HepG2 (cell line): Measurements from ENCODE around the gene ANG. TPM values are rescaled to one million over a fixed set of nuclear protein-coding genes. Genes with fewer than 3 reads are reported as not detected.
A peak's percentile ranks its signal among the peaks of the same experiment; 100 is the strongest.

Source experiments
- ATF7 ChIP-seq, 2 experiments: fragments of 450-650 bp in 1 of 2; sonication (generic) in 1 of 2; formaldehyde crosslinking in 1 of 2; IDR thresholded peaks; 2 replicates each; pipeline versions ENCODE4 v1.4.0 to v1.6.1; 2016 to 2020; ENCODE audit warnings: antibody characterized with exemption in 1 of 2, mild to moderate bottlenecking in 1 of 2, missing genetic modification reagents in 1 of 2
- ATF7-NPFF ChIP-seq: sonication (generic); formaldehyde crosslinking; IDR thresholded peaks from 2 replicates; pipeline ENCODE4 v1.8.1; 2023; ENCODE audit warnings: mild to moderate bottlenecking, low read depth, missing genetic modification reagents, moderate library complexity
- BCL6 ChIP-seq: IDR thresholded peaks from 2 replicates; pipeline ENCODE4 v1.6.1; 2016; ENCODE audit warnings: missing genetic modification reagents, missing compliant biosample characterization
- DRAP1 ChIP-seq: IDR thresholded peaks from 2 replicates; pipeline ENCODE4 v1.6.1; 2016; ENCODE audit warnings: missing genetic modification reagents, missing compliant biosample characterization
- ELF3 ChIP-seq: IDR thresholded peaks from 2 replicates; pipeline ENCODE4 v1.6.1; 2016; ENCODE audit warnings: missing genetic modification reagents, missing compliant biosample characterization
- FOXC1 ChIP-seq: sonication (generic); formaldehyde crosslinking; IDR thresholded peaks from 2 replicates; pipeline ENCODE4 v1.8.0; 2022; ENCODE audit warnings: mild to moderate bottlenecking, missing genetic modification reagents, borderline replicate concordance
- HMGXB4 ChIP-seq, 2 experiments: sonication (generic) in 1 of 2; formaldehyde crosslinking in 1 of 2; IDR thresholded peaks; 2 replicates each; pipeline versions ENCODE4 v1.4.0 to v1.6.1; 2018 to 2020; ENCODE audit warnings: missing genetic modification reagents in 2 of 2, borderline replicate concordance in 1 of 2, low read depth in 1 of 2, mild to moderate bottlenecking in 1 of 2, missing biosample characterization in 1 of 2
- MAFG ChIP-seq: sonication (generic); formaldehyde crosslinking; IDR thresholded peaks from 2 replicates; pipeline ENCODE4 v1.5.1; 2020; ENCODE audit warnings: mild to moderate bottlenecking, missing genetic modification reagents
- MIER2 ChIP-seq: IDR thresholded peaks from 2 replicates; pipeline ENCODE4 v1.6.1; 2016; ENCODE audit warnings: missing biosample characterization, missing genetic modification reagents
- MYNN ChIP-seq: sonication (generic); formaldehyde crosslinking; IDR thresholded peaks from 2 replicates; pipeline ENCODE4 v1.4.0; 2020; ENCODE audit warnings: mild to moderate bottlenecking, low read depth, missing genetic modification reagents
- NR2F6 ChIP-seq, 2 experiments: IDR thresholded peaks; 2 replicates each; pipeline ENCODE4 v1.6.1; 2016; ENCODE audit warnings: antibody characterized with exemption in 1 of 2, mild to moderate bottlenecking in 1 of 2
- PITX1 ChIP-seq: sonication (generic); formaldehyde crosslinking; IDR thresholded peaks from 2 replicates; pipeline ENCODE4 v1.5.1; 2020; ENCODE audit warnings: mild to moderate bottlenecking, missing genetic modification reagents
- RARG ChIP-seq: sonication (generic); formaldehyde crosslinking; IDR thresholded peaks from 2 replicates; pipeline ENCODE4 v1.4.0; 2020; ENCODE audit warnings: low read depth, mild to moderate bottlenecking, missing genetic modification reagents
- RELA ChIP-seq: sonication (generic); formaldehyde crosslinking; IDR thresholded peaks from 2 replicates; pipeline ENCODE4 v1.4.0; 2020; ENCODE audit warnings: missing genetic modification reagents
- RFXANK ChIP-seq: IDR thresholded peaks from 2 replicates; pipeline ENCODE4 v1.6.1; 2016
- SAFB2 ChIP-seq: sonication (generic); formaldehyde crosslinking; IDR thresholded peaks from 2 replicates; pipeline ENCODE4 v1.5.1; 2020; ENCODE audit warnings: missing genetic modification reagents, low read depth, mild to moderate bottlenecking, borderline replicate concordance
- TEAD3 ChIP-seq: optimal IDR thresholded peaks from 2 replicates; pipeline ENCODE3; 2016; ENCODE audit warnings: borderline replicate concordance
- ZBED4 ChIP-seq: sonication (generic); formaldehyde crosslinking; IDR thresholded peaks from 2 replicates; pipeline ENCODE4 v1.4.0; 2020; ENCODE audit warnings: missing genetic modification reagents, borderline replicate concordance
- ZGPAT ChIP-seq: IDR thresholded peaks from 2 replicates; pipeline ENCODE4 v1.6.1; 2016; ENCODE audit warnings: mild to moderate bottlenecking
- ZKSCAN5 ChIP-seq: sonication (generic); formaldehyde crosslinking; IDR thresholded peaks from 2 replicates; pipeline ENCODE4 v1.5.1; 2020; ENCODE audit warnings: mild to moderate bottlenecking, missing genetic modification reagents
- ZKSCAN8 ChIP-seq: IDR thresholded peaks from 2 replicates; pipeline ENCODE4 v1.6.1; 2016; ENCODE audit warnings: borderline replicate concordance, missing genetic modification reagents, missing compliant biosample characterization
- ZNF12 ChIP-seq: sonication (generic); formaldehyde crosslinking; IDR thresholded peaks from 2 replicates; pipeline ENCODE4 v1.5.0; 2020; ENCODE audit warnings: missing genetic modification reagents
- ZNF549 ChIP-seq: sonication (generic); formaldehyde crosslinking; IDR thresholded peaks from 2 replicates; pipeline ENCODE4 v1.5.0; 2020; ENCODE audit warnings: missing genetic modification reagents
- polyA plus RNA-seq, 8 experiments: library from polyadenylated mRNA; depleted of rRNA in 3 of 8; stranded (reverse) in 7 of 8; unstranded in 1 of 8; fragments of >200 nt; fragmentation: Illumina TruSeq in 4 of 8; extraction: Trizol in 4 of 8; gene quantifications; 2 replicates each; pipeline versions ENCODE4 v1.2.1 to v1.2.3, GENCODE V29; 2011 to 2016; ENCODE audit warnings: low read depth in 4 of 8, missing spikeins in 1 of 8, mixed read lengths in 1 of 8; ENCODE audit not compliant: insufficient read depth in 1 of 8
- total RNA-seq, 5 experiments: library from RNA; depleted of rRNA; stranded (reverse); fragments of >200 nt; fragmentation: Illumina TruSeq; extraction: Trizol; gene quantifications; 2 replicates each; pipeline ENCODE4 v1.2.3, GENCODE V29; 2016; ENCODE audit warnings: low read depth in 1 of 5

Gene ANG
- total and polyA plus RNA-seq, 2 of the 13 experiments (the other 11 are each of a cell fraction or from before 2014, with no cell fraction given), result 83.6 to 401 TPM

GRCh38 chr14:20671597-20672283 is 16.8 kb upstream of the ANG start (continued):
- TF ChIP-seq ZBED4, result 0 out of 2 replicates have a peak, but pooled peaks have one; percentile 16
- TF ChIP-seq ZGPAT (CRISPR knock-in tag), result peak; percentile 66
- TF ChIP-seq ELF3 (CRISPR knock-in tag), result peak; percentile 67; the same call in 1 of the 2 replicates
- no peak for TF ChIP-seq ATF7-NPFF (CRISPR knock-in tag)
- TF ChIP-seq SAFB2, result no peak
- no peak for TF ChIP-seq ZKSCAN5
- peak; percentile 50; the same call in 1 of the 2 replicates for TF ChIP-seq ZKSCAN8
- TF ChIP-seq RELA (CRISPR knock-in tag), result no peak
- TF ChIP-seq MYNN (CRISPR knock-in tag), result no peak
- peak; percentile 80 for TF ChIP-seq TEAD3
- TF ChIP-seq PITX1, result peak; percentile 71; the same call in 1 of the 2 replicates
- peak; percentile 49 for TF ChIP-seq NR2F6 (IDR thresholded peaks at IDR 0.05)
- TF ChIP-seq NR2F6 (CRISPR knock-in tag; IDR thresholded peaks at IDR 0.05), result peak; percentile 62
- no peak; the same call in 1 of the 2 replicates for TF ChIP-seq DRAP1 (CRISPR knock-in tag)
- TF ChIP-seq BCL6 (CRISPR knock-in tag), result peak; percentile 78
- no peak for TF ChIP-seq RARG (CRISPR knock-in tag)
- TF ChIP-seq ZNF549 (CRISPR knock-in tag), result no peak
- TF ChIP-seq HMGXB4 (CRISPR knock-in tag; IDR thresholded peaks at IDR 0.05; ENCODE audit: borderline replicate concordance in 1 of 2, low read depth in 1 of 2), result 0 out of 4 replicates have a peak, but pooled peaks of 1 of the 2 experiments have one; percentile 18
- no peak for TF ChIP-seq MIER2 (CRISPR knock-in tag)
- TF ChIP-seq ATF7 (IDR thresholded peaks at IDR 0.05), result no peak
- TF ChIP-seq ATF7 (CRISPR knock-in tag; IDR thresholded peaks at IDR 0.05), result no peak
- no peak for TF ChIP-seq FOXC1
- no peak for TF ChIP-seq RFXANK
- TF ChIP-seq ZNF12 (CRISPR knock-in tag), result 0 out of 2 replicates have a peak, but pooled peaks have one; percentile 46
- no peak for TF ChIP-seq MAFG
